Astrocyte of the cerebellum (primary cell): ENCODE measurements around the gene STOM.

Experiments used
- DNase-seq: peaks from one replicate; pipeline ENCODE4 v3.0.0-alpha.2; 2011; ENCODE audit warnings: low read depth
- H3K4me3 ChIP-seq: 2 replicates; pipeline ENCODE4 v1.5.1; 2011; ENCODE audit warnings: mild to moderate bottlenecking, low read depth, low read length, moderate library complexity
- CTCF ChIP-seq: IDR thresholded peaks from 2 replicates; pipeline ENCODE4 v1.5.1; 2012; ENCODE audit warnings: low read length, low read depth, moderate library complexity, mild to moderate bottlenecking; ENCODE audit errors: missing control alignments
- in situ Hi-C: cut with HindIII; loops from 2 replicates; pipeline ENCODE4 v1.10.0; 2017; ENCODE audit warnings: low sequenced_read_pairs

STOM gene

DNA sequence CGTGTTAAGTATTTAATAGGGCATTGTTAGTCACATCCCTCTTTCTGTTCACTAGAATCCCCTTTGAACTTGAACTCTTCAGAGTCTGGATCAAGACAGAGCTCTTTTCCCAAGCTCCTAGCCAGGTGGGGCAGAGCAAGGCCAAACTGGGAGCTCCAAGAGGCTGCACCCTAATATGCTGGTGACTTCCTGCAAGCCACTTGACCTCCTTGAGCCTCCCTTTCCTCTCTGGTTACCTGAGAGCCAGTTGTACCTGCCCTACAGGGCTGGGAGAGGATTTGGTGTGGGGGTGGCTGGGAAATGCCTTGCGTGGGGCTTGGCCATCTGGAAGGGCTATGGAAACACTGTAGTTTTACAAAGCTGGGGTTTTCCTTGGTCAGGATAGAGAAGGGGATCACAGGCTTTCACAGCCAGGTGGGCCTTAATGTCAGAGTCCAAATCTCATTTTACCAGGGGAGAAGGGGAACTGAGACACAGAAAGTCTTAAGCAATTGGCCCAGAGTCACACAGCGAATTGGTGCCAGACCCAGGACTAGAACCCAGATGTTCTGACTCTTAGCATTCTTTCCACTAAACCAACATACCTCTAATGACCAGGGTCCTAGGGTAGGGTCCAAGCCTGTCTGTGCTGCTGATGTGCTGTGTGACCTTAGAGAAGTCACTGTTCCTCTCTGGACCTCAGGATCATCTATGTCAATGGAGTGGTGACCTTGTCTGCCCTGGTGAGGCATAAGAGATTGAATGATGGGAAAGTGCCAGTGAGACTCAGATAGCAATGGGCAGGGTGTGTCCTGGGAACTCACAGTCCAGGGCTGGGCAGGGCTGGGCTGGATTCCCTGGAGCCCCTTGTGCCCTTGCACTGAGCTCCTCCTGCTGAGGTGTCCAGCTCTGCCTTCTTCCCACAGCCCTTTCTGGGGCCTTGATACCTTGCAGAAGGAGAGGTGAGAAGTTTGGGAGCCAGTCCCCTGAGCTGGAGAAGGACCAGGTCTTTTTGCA, 66.3 kb downstream of the STOM start:
- in situ Hi-C loops, result no loop called here
- no peak overlapping the region for H3K4me3 ChIP-seq
- TF ChIP-seq CTCF, result no peak
- no peak for DNase-seq

DNA sequence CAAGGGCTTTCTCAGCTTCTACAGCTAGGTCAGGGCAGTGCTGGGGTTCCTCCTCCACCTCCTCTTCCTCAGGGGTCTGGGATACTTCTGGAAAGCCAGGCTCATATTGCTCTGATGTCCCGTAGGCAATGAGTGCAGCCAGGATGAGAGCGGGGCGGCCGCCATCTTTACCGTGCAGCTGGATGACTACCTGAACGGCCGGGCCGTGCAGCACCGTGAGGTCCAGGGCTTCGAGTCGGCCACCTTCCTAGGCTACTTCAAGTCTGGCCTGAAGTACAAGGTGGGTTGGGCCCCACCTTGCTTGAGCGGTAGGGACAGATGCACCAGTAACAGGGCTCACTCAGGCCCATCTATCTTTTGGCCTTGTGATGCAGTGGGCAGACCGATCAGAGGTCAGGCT, 67.3 kb downstream of the STOM start:
- H3K4me3 ChIP-seq, result no peak overlapping the region

GRCh38 chr9:121302341-121302740, 67.7 kb downstream of the STOM start:
- H3K4me3 ChIP-seq, result no peak overlapping the region
- in situ Hi-C loops, result no loop called here
- TF ChIP-seq CTCF, result no peak
- no peak for DNase-seq

More for the DNA sequence above, 67.3 kb downstream of the STOM start:
- DNase-seq, result no peak
- in situ Hi-C loops, result no loop called here
- TF ChIP-seq CTCF, result no peak

DNA sequence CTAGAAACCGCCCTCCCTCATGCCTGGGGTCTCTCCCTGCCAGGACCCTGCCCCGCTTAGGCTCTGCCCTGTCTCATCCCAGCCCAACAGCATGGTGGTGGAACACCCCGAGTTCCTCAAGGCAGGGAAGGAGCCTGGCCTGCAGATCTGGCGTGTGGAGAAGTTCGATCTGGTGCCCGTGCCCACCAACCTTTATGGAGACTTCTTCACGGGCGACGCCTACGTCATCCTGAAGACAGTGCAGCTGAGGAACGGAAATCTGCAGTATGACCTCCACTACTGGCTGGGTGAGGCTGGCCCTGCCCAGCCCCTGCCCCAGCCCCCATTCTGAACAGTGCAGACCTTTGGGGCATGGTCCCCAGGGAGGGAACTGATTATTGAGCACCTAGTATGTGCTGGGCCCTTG, 68.2 kb downstream of the STOM start:
- DNase-seq, result no peak
- H3K4me3 ChIP-seq, result no peak overlapping the region
- in situ Hi-C loops, result no loop called here
- no peak for TF ChIP-seq CTCF

- in situ Hi-C loops, result no loop called here
- H3K4me3 ChIP-seq, result peak overlapping the region; percentile 28
- TF ChIP-seq CTCF, result no peak
- no peak for DNase-seq
These were observed 69.5 kb downstream of the STOM start for GRCh38 chr9:121300283-121301119.

GRCh38 chr9:121299467-121300282, 70.4 kb downstream of the STOM start:
- H3K4me3 ChIP-seq, result peak overlapping the region; percentile 28
- TF ChIP-seq CTCF, result no peak
- DNase-seq, result no peak
- in situ Hi-C loops, result no loop called here
